ENCODE data around the gene GPR162.

GPR162 gene

GRCh38 chr12:6779708-6780432 is 41.8 kb upstream of the GPR162 start:
- Histone ChIP-seq H3K4me3 (ENCODE audit: low read depth, low read length) (no peak overlapping the region), H3K27me3 (ENCODE audit: insufficient read depth, low read depth, severe bottlenecking) (no peaks in the 10 kb centered on the region), H3K9me3 (ENCODE audit: severe bottlenecking) (no peaks in the 10 kb centered on the region), H3K27ac (no peak overlapping the region; the same call in 1 of the 2 replicates), H3K36me3 (peaks cover 31% of the 10 kb centered on the region)
- TF ChIP-seq CTCF (IDR thresholded peaks at IDR 0.05; ENCODE audit: low read depth, low read length), result no peak
- no peak for DNase-seq

GRCh38 chr12:6780573-6780972 is 41.0 kb upstream of the GPR162 start:
- TF ChIP-seq CTCF (IDR thresholded peaks at IDR 0.05; ENCODE audit: low read depth, low read length), result no peak
- Histone ChIP-seq H3K9me3 (ENCODE audit: severe bottlenecking) (no peaks in the 10 kb centered on the region), H3K27ac (peak overlapping the region; percentile 23; the same call in 1 of the 2 replicates), H3K36me3 (peaks cover 24% of the 10 kb centered on the region), H3K27me3 (ENCODE audit: insufficient read depth, low read depth, severe bottlenecking) (no peaks in the 10 kb centered on the region), H3K4me3 (ENCODE audit: low read depth, low read length) (no peak overlapping the region)
- DNase-seq, result no peak

- Histone ChIP-seq H3K4me3 (ENCODE audit: low read depth, low read length) (no peak overlapping the region), H3K36me3 (peaks cover 13% of the 10 kb centered on the region), H3K27me3 (ENCODE audit: insufficient read depth, low read depth, severe bottlenecking) (no peaks in the 10 kb centered on the region), H3K9me3 (ENCODE audit: severe bottlenecking) (no peaks in the 10 kb centered on the region), H3K27ac (no peak overlapping the region)
- no peak for DNase-seq
- no peak for TF ChIP-seq CTCF (IDR thresholded peaks at IDR 0.05; ENCODE audit: low read depth, low read length)
Measured at GRCh38 chr12:6782119-6782518, 39.5 kb upstream of the GPR162 start.

GRCh38 chr12:6782850-6783566 is 38.6 kb upstream of the GPR162 start:
- Histone ChIP-seq H3K4me3 (ENCODE audit: low read depth, low read length) (no peak overlapping the region), H3K27me3 (ENCODE audit: insufficient read depth, low read depth, severe bottlenecking) (no peaks in the 10 kb centered on the region), H3K9me3 (ENCODE audit: severe bottlenecking) (no peaks in the 10 kb centered on the region), H3K27ac (no peak overlapping the region), H3K36me3 (peaks cover 4% of the 10 kb centered on the region)
- DNase-seq, result no peak
- no peak for TF ChIP-seq CTCF (IDR thresholded peaks at IDR 0.05; ENCODE audit: low read depth, low read length)

GRCh38 chr12:6783828-6784227 is 37.8 kb upstream of the GPR162 start:
- no peaks in the 10 kb centered on the region for H3K9me3 ChIP-seq (ENCODE audit: severe bottlenecking)
- no peak overlapping the region for H3K27ac ChIP-seq
- no peak for DNase-seq
- H3K27me3 ChIP-seq (ENCODE audit: insufficient read depth, low read depth, severe bottlenecking), result no peaks in the 10 kb centered on the region
- H3K4me3 ChIP-seq (ENCODE audit: low read depth, low read length), result no peak overlapping the region
- no peaks in the 10 kb centered on the region for H3K36me3 ChIP-seq
- TF ChIP-seq CTCF (IDR thresholded peaks at IDR 0.05; ENCODE audit: low read depth, low read length), result no peak

All from WERI-Rb-1 (cell line).